Measurements from ENCODE around the gene SAFB.

Gene SAFB

DNA sequence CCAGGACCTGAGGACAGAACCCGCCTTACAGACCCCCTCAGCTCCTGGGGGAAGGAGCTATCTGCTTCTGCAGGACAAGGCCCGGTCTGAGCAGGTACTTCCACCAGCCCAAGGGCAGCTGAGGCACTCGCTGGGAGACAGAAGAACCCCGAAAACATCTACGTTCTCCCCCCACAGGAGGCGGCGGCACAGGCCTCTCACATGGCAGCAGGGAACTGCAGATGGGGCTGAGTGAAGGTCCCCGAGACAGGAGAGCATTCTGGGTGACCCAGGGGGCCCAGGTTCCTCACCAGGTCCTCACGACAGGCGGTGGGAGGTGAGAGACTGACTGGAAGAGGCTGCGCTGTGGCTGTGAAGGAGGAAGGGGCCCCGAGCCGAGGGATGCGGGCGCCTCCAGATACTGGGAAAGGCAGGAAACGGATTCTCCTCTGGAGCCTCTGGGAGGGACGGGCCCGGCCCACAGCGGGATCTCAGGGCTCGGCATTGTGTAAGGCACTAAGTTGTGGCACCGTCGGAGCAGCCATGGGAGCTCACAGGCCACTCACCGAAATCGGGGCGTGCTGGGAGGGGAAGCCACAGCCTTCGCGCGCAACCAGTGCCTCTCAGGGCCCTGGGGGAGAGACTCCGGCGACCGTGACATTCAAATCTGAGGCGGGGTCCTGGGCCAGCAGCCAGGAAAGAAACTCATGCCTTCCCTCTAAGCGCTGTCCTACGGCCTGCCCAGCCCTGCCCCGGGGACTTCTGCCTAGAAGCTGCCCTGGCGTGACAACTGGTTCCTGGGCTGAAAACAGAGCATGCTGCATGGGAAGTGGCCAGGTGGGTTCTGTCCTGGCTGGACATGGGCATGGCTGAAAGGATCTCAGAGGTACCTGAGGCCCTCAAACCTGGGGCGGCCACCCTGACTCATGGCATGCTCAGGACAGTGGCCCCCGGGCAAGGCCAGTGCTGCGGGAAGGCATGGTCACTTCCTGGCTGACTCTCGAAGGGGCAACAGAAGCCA lies 81.2 kb downstream of the SAFB start:
- TF ChIP-seq, protein P1, sequence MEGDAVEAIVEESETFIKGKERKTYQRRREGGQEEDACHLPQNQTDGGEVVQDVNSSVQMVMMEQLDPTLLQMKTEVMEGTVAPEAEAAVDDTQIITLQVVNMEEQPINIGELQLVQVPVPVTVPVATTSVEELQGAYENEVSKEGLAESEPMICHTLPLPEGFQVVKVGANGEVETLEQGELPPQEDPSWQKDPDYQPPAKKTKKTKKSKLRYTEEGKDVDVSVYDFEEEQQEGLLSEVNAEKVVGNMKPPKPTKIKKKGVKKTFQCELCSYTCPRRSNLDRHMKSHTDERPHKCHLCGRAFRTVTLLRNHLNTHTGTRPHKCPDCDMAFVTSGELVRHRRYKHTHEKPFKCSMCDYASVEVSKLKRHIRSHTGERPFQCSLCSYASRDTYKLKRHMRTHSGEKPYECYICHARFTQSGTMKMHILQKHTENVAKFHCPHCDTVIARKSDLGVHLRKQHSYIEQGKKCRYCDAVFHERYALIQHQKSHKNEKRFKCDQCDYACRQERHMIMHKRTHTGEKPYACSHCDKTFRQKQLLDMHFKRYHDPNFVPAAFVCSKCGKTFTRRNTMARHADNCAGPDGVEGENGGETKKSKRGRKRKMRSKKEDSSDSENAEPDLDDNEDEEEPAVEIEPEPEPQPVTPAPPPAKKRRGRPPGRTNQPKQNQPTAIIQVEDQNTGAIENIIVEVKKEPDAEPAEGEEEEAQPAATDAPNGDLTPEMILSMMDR (IDR thresholded peaks at IDR 0.05; ENCODE audit: unreplicated experiment in 3 of 3): no peak
- no peak overlapping the region for H3K4me3 Mint-ChIP-seq
- H3K27ac Mint-ChIP-seq: no peak overlapping the region
- no peaks in the 10 kb centered on the region for H3K4me1 Mint-ChIP-seq
- H3K27me3 Mint-ChIP-seq (ENCODE audit: low read depth): no peaks in the 10 kb centered on the region
- H3K36me3 Mint-ChIP-seq (ENCODE audit: low read depth): peaks cover 49% of the 10 kb centered on the region
- H3K9me3 Mint-ChIP-seq: peaks cover 3% of the 10 kb centered on the region

DNA sequence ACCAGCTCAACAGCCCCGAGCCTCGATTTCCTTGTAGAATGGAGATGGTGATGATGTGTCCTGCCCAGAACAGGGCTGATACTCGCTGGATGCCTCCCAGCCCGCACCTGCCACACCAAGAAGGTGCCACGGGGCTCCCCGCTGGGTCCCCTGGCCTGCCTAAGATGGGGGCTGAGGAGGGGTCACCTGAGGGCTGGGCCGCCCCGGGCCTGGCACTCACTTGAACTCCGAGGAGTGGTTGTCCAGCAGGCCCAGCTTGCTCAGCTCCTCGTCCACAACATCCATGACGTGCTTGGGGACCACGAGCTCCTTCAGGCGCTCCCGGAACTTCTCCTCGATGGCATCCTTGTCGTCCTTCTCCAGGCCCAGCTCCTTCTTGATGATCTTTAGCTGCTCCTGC lies 82.7 kb downstream of the SAFB start:
- TF ChIP-seq, protein P1 (IDR thresholded peaks at IDR 0.05; ENCODE audit: unreplicated experiment in 3 of 3): no peak
- H3K4me3 Mint-ChIP-seq: no peak overlapping the region
- H3K4me1 Mint-ChIP-seq: no peaks in the 10 kb centered on the region
- no peak overlapping the region for H3K27ac Mint-ChIP-seq
- peaks cover 3% of the 10 kb centered on the region for H3K9me3 Mint-ChIP-seq
- peaks cover 44% of the 10 kb centered on the region for H3K36me3 Mint-ChIP-seq (ENCODE audit: low read depth)
- H3K27me3 Mint-ChIP-seq (ENCODE audit: low read depth): no peaks in the 10 kb centered on the region

DNA sequence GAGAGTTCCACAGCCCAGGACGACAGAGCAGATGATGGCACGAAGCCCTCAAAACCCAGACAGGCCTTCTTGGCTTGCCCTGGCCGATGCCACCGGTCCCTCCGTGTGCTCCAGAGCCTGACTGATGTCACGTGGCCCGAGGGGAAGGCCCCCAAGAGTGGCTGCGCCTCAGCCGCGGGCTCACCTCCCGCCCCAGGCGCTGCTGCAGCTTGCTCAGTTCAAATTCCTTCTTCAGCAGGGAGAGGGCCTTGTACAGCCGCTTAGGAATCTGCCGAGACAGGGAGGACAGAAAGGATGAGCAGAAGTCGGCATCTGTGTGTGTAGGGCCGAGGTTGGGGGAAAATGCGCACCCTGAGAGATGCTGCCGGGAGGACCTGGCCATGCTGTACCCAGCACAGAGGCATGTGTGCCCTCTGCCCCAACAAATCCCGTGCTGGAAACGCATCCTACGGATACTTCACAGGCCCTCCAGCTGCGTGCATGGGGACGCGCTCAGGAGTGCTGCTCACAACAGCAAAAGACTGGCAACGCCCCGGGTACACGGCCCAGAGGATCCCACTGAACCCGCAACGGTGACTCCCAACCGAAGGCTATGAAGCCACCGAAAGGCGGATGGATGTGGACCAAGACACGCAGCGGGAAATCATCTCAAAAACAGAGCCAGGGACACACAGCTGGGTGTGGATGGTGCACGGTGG lies 84.1 kb downstream of the SAFB start:
- Mint-ChIP-seq H3K4me3 (no peak overlapping the region), H3K4me1 (no peaks in the 10 kb centered on the region), H3K9me3 (peaks cover 3% of the 10 kb centered on the region), H3K36me3 (ENCODE audit: low read depth) (peaks cover 33% of the 10 kb centered on the region), H3K27me3 (ENCODE audit: low read depth) (no peaks in the 10 kb centered on the region), H3K27ac (no peak overlapping the region)
- TF ChIP-seq, protein P1 (IDR thresholded peaks at IDR 0.05; ENCODE audit: unreplicated experiment in 3 of 3): no peak

DNA sequence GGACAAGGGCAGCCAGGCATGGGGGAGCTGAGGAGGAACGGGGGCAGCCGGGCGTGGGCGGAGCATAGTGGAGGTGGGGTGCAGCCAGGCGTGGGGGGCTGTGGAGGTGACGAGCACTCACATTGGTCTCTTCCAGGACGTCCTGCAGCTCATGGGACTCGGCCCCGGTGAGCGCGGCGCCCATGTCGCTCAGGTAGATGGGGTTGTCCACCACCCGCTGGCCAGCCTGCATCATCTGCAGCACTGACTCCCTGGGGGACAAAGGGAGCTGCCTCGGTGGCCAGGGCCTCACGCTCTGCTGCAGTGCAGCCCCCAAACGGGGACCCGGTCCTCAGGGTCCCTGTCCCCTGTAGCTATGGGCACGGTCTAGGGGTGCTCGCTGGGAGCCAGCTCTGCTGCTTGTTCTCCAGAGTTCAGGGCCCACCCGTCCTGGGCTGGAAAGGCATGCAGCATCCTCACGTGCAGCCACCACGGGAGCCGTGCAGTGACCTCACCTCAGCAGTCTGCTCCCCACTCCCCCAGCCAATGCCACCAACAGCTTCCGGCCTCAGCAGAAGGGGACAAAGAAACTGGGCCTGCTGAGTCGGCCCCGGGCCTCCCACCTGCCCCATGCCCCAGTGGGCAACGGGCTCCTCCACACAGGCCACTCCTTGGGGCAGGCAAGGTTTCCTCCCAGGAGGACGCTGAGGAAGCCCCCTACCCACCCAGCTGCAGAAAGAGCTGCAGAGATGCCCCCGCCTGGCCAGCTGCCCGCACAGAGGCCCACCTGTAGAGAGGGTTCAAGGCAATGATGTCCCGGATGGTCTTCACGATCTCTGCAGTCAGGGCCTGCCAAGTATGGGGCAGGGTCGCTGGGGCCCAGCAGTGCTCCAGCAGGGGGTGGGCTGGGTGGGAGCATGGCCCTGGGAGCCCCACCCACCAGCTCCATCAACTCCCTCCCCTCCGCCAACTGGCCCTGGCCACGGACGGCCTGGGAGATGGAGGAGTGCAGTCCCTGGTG lies 85.0 kb downstream of the SAFB start:
- Mint-ChIP-seq H3K27me3 (ENCODE audit: low read depth) (no peaks in the 10 kb centered on the region), H3K4me1 (no peaks in the 10 kb centered on the region), H3K9me3 (peaks cover 3% of the 10 kb centered on the region), H3K36me3 (ENCODE audit: low read depth) (peaks cover 40% of the 10 kb centered on the region), H3K4me3 (no peak overlapping the region), H3K27ac (no peak overlapping the region)
- TF ChIP-seq, protein P1 (IDR thresholded peaks at IDR 0.05; ENCODE audit: unreplicated experiment in 3 of 3): no peak

DNA sequence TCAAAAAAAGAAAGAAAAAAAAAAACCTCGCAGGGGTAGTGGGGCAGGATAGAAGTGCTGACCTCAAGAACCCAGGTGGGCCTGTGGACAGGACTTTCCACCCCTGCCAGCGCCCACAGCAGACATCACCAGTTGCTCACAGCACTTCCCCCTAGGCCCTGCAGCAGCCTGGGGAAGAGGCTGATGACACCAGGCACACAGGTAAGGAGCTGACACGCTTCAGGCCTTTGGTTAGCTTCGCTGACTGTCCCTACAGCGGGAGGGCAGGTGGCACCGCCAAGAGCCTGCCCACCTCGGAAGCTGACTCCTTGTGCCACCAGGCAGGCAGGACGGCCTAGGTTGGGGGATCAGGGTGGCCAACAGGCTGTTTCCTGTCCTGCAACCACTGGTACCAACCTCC lies 88.1 kb downstream of the SAFB start:
- Mint-ChIP-seq H3K9me3 (no peaks in the 10 kb centered on the region), H3K36me3 (ENCODE audit: low read depth) (peaks cover 37% of the 10 kb centered on the region), H3K4me1 (no peaks in the 10 kb centered on the region), H3K27me3 (ENCODE audit: low read depth) (no peaks in the 10 kb centered on the region), H3K27ac (no peak overlapping the region), H3K4me3 (no peak overlapping the region)
- TF ChIP-seq, protein P1 (IDR thresholded peaks at IDR 0.05; ENCODE audit: unreplicated experiment in 3 of 3): no peak

Data from nephron (organoid).